HEK293 (cell line): ENCODE measurements around the gene PSMD6.

Source experiments
- FEZF1 ChIP-seq: fragments of 450-650 bp; formaldehyde crosslinking; IDR thresholded peaks from 2 replicates; pipeline ENCODE4 v1.5.1; 2016; ENCODE audit warnings: missing biosample characterization, missing genetic modification characterization
- KLF10 ChIP-seq: fragments of 450-650 bp; IDR thresholded peaks from 2 replicates; pipeline ENCODE4 v1.5.1; 2018; ENCODE audit warnings: missing biosample characterization, mild to moderate bottlenecking, missing genetic modification characterization
- KLF9 ChIP-seq: fragments of 450-650 bp; formaldehyde crosslinking; IDR thresholded peaks from 2 replicates; pipeline ENCODE4 v1.5.1; 2016; ENCODE audit warnings: missing biosample characterization, missing genetic modification characterization, low read depth
- MYNN ChIP-seq: fragments of 450-650 bp; formaldehyde crosslinking; IDR thresholded peaks from 2 replicates; pipeline ENCODE4 v1.5.1; 2016; ENCODE audit warnings: missing biosample characterization, missing genetic modification characterization, borderline replicate concordance
- PATZ1 ChIP-seq: fragments of 450-650 bp; formaldehyde crosslinking; IDR thresholded peaks from 2 replicates; pipeline ENCODE4 v1.5.1; 2016; ENCODE audit warnings: missing biosample characterization, missing genetic modification characterization
- PRDM1 ChIP-seq: fragments of 450-650 bp; formaldehyde crosslinking; IDR thresholded peaks from 2 replicates; pipeline ENCODE4; 2016; ENCODE audit warnings: missing biosample characterization, missing genetic modification characterization
- PRDM6 ChIP-seq: fragments of 450-650 bp; formaldehyde crosslinking; IDR thresholded peaks from 2 replicates; pipeline ENCODE4 v1.5.1; 2017; ENCODE audit warnings: missing biosample characterization, missing genetic modification characterization
- TCF7L2 ChIP-seq: IDR thresholded peaks from 2 replicates; pipeline ENCODE4 v1.6.1; 2011; ENCODE audit warnings: low read depth, mild to moderate bottlenecking, inconsistent platforms, low read length, moderate library complexity, borderline replicate concordance
- ZEB2 ChIP-seq: fragments of 450-650 bp; formaldehyde crosslinking; IDR thresholded peaks from 2 replicates; pipeline ENCODE4 v1.5.1; 2016; ENCODE audit warnings: missing biosample characterization, missing genetic modification characterization
- ZFHX2 ChIP-seq: fragments of 450-650 bp; formaldehyde crosslinking; conservative IDR thresholded peaks from 2 replicates; pipeline ENCODE4 v1.5.1; 2016; ENCODE audit warnings: missing biosample characterization, missing genetic modification characterization
- ZIC2 ChIP-seq: fragments of 450-650 bp; formaldehyde crosslinking; IDR thresholded peaks from 2 replicates; pipeline ENCODE4 v1.5.1; 2016; ENCODE audit warnings: missing biosample characterization, missing genetic modification characterization
- ZNF18 ChIP-seq: fragments of 450-650 bp; formaldehyde crosslinking; IDR thresholded peaks from 2 replicates; pipeline ENCODE4 v1.5.1; 2016; ENCODE audit warnings: missing biosample characterization, missing genetic modification characterization
- ZNF221 ChIP-seq: fragments of 450-650 bp; formaldehyde crosslinking; IDR thresholded peaks from 2 replicates; pipeline ENCODE4 v1.5.1; 2017; ENCODE audit warnings: missing biosample characterization, missing genetic modification characterization, borderline replicate concordance
- ZNF350 ChIP-seq: fragments of 450-650 bp; formaldehyde crosslinking; IDR thresholded peaks from 2 replicates; pipeline ENCODE4 v1.5.0; 2017; ENCODE audit warnings: missing biosample characterization, mild to moderate bottlenecking, missing genetic modification characterization
- ZNF423 ChIP-seq: fragments of 450-650 bp; formaldehyde crosslinking; IDR thresholded peaks from 2 replicates; pipeline ENCODE4 v1.5.1; 2016; ENCODE audit warnings: missing biosample characterization, missing genetic modification characterization
- ZNF513 ChIP-seq: fragments of 450-650 bp; IDR thresholded peaks from 2 replicates; pipeline ENCODE4 v1.5.1; 2018; ENCODE audit warnings: missing biosample characterization, missing genetic modification characterization
- ZNF518A ChIP-seq: fragments of 450-650 bp; formaldehyde crosslinking; conservative IDR thresholded peaks from 2 replicates; pipeline ENCODE4 v1.5.1; 2016; ENCODE audit warnings: low read depth, missing biosample characterization, missing genetic modification characterization
- ZNF629 ChIP-seq: fragments of 450-650 bp; formaldehyde crosslinking; IDR thresholded peaks from 2 replicates; pipeline ENCODE4 v1.5.1; 2017; ENCODE audit warnings: missing biosample characterization, missing genetic modification characterization
- ZNF658 ChIP-seq: fragments of 450-650 bp; formaldehyde crosslinking; IDR thresholded peaks from 2 replicates; pipeline ENCODE4; 2016; ENCODE audit warnings: missing biosample characterization, missing genetic modification characterization
- ZNF670 ChIP-seq: fragments of 450-650 bp; formaldehyde crosslinking; IDR thresholded peaks from 2 replicates; pipeline ENCODE4 v1.5.1; 2016; ENCODE audit warnings: missing biosample characterization, missing genetic modification characterization, low read depth
- ZNF692 ChIP-seq: fragments of 450-650 bp; formaldehyde crosslinking; IDR thresholded peaks from 2 replicates; pipeline ENCODE4 v1.5.1; 2016; ENCODE audit warnings: missing biosample characterization, missing genetic modification characterization
- ZNF707 ChIP-seq: fragments of 450-650 bp; formaldehyde crosslinking; IDR thresholded peaks from 2 replicates; pipeline ENCODE4 v1.5.1; 2016; ENCODE audit warnings: missing biosample characterization, missing genetic modification characterization
- ZNF777 ChIP-seq: fragments of 450-650 bp; formaldehyde crosslinking; IDR thresholded peaks from 2 replicates; pipeline ENCODE4 v1.5.1; 2017; ENCODE audit warnings: missing biosample characterization, missing genetic modification characterization, borderline replicate concordance
- ZNF830 ChIP-seq: fragments of 450-650 bp; IDR thresholded peaks from 2 replicates; pipeline ENCODE4 v1.5.0; 2018; ENCODE audit warnings: missing biosample characterization, missing genetic modification characterization, low read depth, mild to moderate bottlenecking, moderate library complexity
- ZSCAN23 ChIP-seq: fragments of 450-650 bp; formaldehyde crosslinking; IDR thresholded peaks from 2 replicates; pipeline ENCODE4 v1.5.1; 2016; ENCODE audit warnings: missing biosample characterization, missing genetic modification characterization
- ZSCAN4 ChIP-seq: fragments of 450-650 bp; formaldehyde crosslinking; IDR thresholded peaks from 2 replicates; pipeline ENCODE4 v1.5.1; 2017; ENCODE audit warnings: missing biosample characterization, missing genetic modification characterization

The PSMD6 gene

GRCh38 chr3:64030741-64031140 lies 7.4 kb upstream of the PSMD6 start (continued):
- TF ChIP-seq FEZF1 (tag by site-specific recombination) (no peak), ZNF707 (tag by site-specific recombination) (no peak), ZNF518A (tag by site-specific recombination) (peak; percentile 69), ZSCAN23 (tag by site-specific recombination) (no peak), ZNF658 (no peak), ZFHX2 (peak; percentile 36; the same call in 1 of the 2 replicates), ZNF670 (no peak), ZNF692 (peak; percentile 55; the same call in 1 of the 2 replicates), TCF7L2 (no peak), ZNF350 (tag by site-specific recombination) (no peak), ZNF629 (tag by site-specific recombination) (peak; percentile 23; the same call in 1 of the 2 replicates), PRDM1 (no peak), MYNN (tag by site-specific recombination) (no peak), PATZ1 (tag by site-specific recombination) (no peak), ZNF777 (tag by site-specific recombination) (no peak), ZNF830 (tag by site-specific recombination) (no peak), ZNF221 (tag by site-specific recombination) (no peak), ZNF18 (tag by site-specific recombination) (no peak), PRDM6 (tag by site-specific recombination) (no peak), ZNF423 (no peak), ZEB2 (tag by site-specific recombination) (peak; percentile 71), KLF9 (tag by site-specific recombination) (peak; percentile 75), KLF10 (tag by site-specific recombination) (no peak), ZSCAN4 (tag by site-specific recombination) (no peak), ZIC2 (peak; percentile 50), ZNF513 (tag by site-specific recombination) (0 out of 2 replicates have a peak, but pooled peaks have one; percentile 20)
